RWPE2 (cell line): ENCODE data around the gene RAB36.

Source experiments
- ATAC-seq: fragments of 200-7000 bp; cut with Tn5 transposase; 3 replicates; pipeline ENCODE4 v1.9.1; 2021; ENCODE audit warnings: low read depth
- DNase-seq: peaks from one replicate; pipeline ENCODE4 v3.0.0-alpha.2; 2020; ENCODE audit warnings: low spot score
- H3K27ac ChIP-seq: fragments of 450-650 bp; 2 replicates; pipeline ENCODE4 v1.5.1; 2017; ENCODE audit warnings: mild to moderate bottlenecking; ENCODE audit not compliant: poor library complexity, severe bottlenecking
- H3K27me3 ChIP-seq: fragments of 250-450 bp; sonication (Bioruptor Pico); 2 replicates; pipeline ENCODE4 v1.5.1; 2021; ENCODE audit warnings: mild to moderate bottlenecking, moderate library complexity; ENCODE audit not compliant: insufficient read depth, poor library complexity, severe bottlenecking
- H3K36me3 ChIP-seq: fragments of 250-450 bp; sonication (Bioruptor Pico); 2 replicates; pipeline ENCODE4 v1.5.1; 2020; ENCODE audit warnings: low read depth, mild to moderate bottlenecking, moderate library complexity
- H3K4me1 ChIP-seq: fragments of 250-450 bp; sonication (Bioruptor Pico); 2 replicates; pipeline ENCODE4 v1.5.1; 2021; ENCODE audit warnings: mild to moderate bottlenecking, moderate library complexity; ENCODE audit not compliant: insufficient read depth, poor library complexity, severe bottlenecking
- H3K4me3 ChIP-seq: fragments of 250-450 bp; sonication (Bioruptor Pico); 2 replicates; pipeline ENCODE4 v1.5.1; 2021; ENCODE audit warnings: mild to moderate bottlenecking, moderate library complexity; ENCODE audit not compliant: severe bottlenecking
- H3K9me3 ChIP-seq: fragments of 250-450 bp; sonication (Bioruptor Pico); 2 replicates; pipeline ENCODE4 v1.5.1; 2021; ENCODE audit warnings: mild to moderate bottlenecking, moderate library complexity; ENCODE audit not compliant: severe bottlenecking
- CTCF ChIP-seq: fragments of 450-650 bp; IDR thresholded peaks from one replicate; pipeline ENCODE4 v1.5.1; 2017; ENCODE audit warnings: mild to moderate bottlenecking, moderate library complexity; ENCODE audit not compliant: poor library complexity, severe bottlenecking

RAB36 gene

GRCh38 chr22:23187871-23188700, 42.8 kb downstream of the RAB36 start:
- peaks cover under 1% of the 10 kb centered on the region for H3K4me1 ChIP-seq
- DNase-seq (no peak), ATAC-seq (no peak)
- peaks cover 9% of the 10 kb centered on the region for H3K9me3 ChIP-seq
- H3K4me3 ChIP-seq: no peak overlapping the region
- H3K36me3 ChIP-seq: peaks cover 44% of the 10 kb centered on the region
- TF ChIP-seq CTCF: no peak
- no peak overlapping the region for H3K27ac ChIP-seq
- H3K27me3 ChIP-seq: no peaks in the 10 kb centered on the region

GRCh38 chr22:23190526-23190925, 45.2 kb downstream of the RAB36 start:
- Histone ChIP-seq H3K4me1 (peaks cover 11% of the 10 kb centered on the region), H3K9me3 (peaks cover 13% of the 10 kb centered on the region), H3K36me3 (peaks cover 29% of the 10 kb centered on the region), H3K27ac (no peak overlapping the region), H3K27me3 (no peaks in the 10 kb centered on the region), H3K4me3 (no peak overlapping the region)
- TF ChIP-seq CTCF: no peak
- ATAC-seq (no peak), DNase-seq (no peak)

- DNase-seq (no peak), ATAC-seq (no peak)
- TF ChIP-seq CTCF: no peak
- no peak overlapping the region for H3K27ac ChIP-seq
- H3K4me1 ChIP-seq: peaks cover 11% of the 10 kb centered on the region
- H3K27me3 ChIP-seq: no peaks in the 10 kb centered on the region
- H3K9me3 ChIP-seq: peaks cover 19% of the 10 kb centered on the region
- peaks cover 26% of the 10 kb centered on the region for H3K36me3 ChIP-seq
- H3K4me3 ChIP-seq: no peak overlapping the region
These were observed 46.9 kb downstream of the RAB36 start for GRCh38 chr22:23192133-23192532.

- Histone ChIP-seq H3K4me1 (peaks cover 11% of the 10 kb centered on the region), H3K27me3 (no peaks in the 10 kb centered on the region), H3K9me3 (peaks cover 18% of the 10 kb centered on the region), H3K4me3 (no peak overlapping the region), H3K36me3 (peaks cover 29% of the 10 kb centered on the region), H3K27ac (no peak overlapping the region)
- no peak for DNase-seq
- ATAC-seq: no peak
- no peak for TF ChIP-seq CTCF
These were observed 47.3 kb downstream of the RAB36 start for GRCh38 chr22:23192558-23192957.
